ENCODE data around the gene MTNR1B.

Gene MTNR1B

DNA sequence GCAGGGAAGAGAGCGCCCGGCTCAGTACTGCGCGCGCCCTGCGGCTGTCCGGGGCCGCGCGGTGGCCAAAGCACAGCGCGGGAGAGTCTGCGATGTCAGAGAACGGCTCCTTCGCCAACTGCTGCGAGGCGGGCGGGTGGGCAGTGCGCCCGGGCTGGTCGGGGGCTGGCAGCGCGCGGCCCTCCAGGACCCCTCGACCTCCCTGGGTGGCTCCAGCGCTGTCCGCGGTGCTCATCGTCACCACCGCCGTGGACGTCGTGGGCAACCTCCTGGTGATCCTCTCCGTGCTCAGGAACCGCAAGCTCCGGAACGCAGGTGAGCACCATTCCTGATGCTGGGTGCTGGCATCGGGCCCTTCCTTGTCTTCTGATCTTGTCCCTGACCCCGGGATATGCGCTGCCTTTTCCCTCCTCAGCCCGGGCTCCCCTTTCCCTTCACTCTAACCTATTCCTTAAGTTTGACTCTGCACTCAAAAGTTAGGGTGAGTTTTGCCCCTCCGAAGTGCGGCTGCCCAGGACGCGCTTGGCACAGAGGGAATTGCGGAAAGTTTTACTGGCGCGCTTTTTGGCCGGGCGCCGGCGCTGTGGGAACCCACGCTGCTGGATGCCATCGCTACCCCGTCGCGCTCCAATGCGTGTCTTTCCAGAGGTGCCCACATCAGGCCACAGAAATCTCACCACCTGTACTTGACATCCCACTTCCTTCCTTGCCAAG is at the start of gene MTNR1B:
MTNR1B (plus strand) TSS at position 18 of the 714 bp plus-strand sequence; CDS start at position 93, 75 bp downstream.
- no peak for DNase-seq

DNA sequence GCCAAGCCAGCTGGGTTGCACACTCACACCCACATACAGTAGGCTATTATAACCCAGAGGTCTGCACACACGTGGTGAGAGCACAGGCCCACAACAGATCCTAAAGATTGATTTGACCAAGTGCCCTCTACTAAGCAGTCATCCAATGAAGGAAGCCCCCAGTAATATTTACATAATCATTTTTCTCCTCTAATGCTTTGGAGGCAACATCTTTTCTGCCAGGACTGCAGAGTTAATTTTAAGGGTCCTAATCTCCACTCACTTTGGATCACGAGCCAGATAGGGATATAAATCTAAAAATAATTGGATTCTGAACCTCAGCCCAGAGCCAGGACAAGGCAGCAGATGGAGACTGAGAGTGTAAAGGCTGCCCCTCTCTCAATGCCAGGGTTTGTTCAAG is 49.1 kb upstream of the MTNR1B start:
- DNase-seq, result peak; percentile 91

DNA sequence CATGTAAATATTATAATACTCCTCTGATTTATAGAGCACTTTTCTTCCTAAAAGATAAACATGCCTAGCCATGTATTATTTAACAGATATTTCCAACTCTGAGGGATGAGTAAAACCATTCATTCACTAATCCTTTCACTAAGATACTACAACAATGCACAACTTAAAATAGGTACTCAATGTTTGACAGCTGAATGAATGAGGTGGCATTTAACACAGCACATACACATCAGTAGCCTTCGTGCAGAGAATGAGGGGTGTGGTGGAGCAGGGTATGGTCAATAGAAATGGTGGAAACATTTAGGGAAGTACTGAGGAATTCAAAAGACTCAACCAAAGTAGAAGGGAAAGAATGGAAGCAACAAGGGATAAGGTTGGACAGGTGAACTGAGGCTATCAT is 46.7 kb upstream of the MTNR1B start:
- DNase-seq, result no peak

DNA sequence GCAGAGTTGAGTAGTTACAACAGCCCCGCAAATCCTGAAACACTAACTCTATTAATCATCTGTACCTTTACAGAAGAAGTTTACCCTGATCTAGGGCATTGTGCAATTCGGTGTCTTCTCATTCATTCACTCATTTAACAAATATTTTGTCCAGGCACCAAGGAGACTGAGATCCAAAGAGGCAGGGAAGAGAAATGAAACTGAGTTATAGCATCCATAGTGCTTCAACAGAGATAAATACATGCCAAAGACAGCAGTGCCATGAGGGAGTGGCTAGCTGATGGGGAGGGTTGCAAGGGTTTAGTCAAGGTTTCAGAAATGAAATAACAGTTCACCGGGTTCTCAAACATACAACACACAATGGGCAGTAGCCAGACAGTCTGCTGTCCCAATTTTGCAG is 40.2 kb upstream of the MTNR1B start:
- DNase-seq, result no peak

DNA sequence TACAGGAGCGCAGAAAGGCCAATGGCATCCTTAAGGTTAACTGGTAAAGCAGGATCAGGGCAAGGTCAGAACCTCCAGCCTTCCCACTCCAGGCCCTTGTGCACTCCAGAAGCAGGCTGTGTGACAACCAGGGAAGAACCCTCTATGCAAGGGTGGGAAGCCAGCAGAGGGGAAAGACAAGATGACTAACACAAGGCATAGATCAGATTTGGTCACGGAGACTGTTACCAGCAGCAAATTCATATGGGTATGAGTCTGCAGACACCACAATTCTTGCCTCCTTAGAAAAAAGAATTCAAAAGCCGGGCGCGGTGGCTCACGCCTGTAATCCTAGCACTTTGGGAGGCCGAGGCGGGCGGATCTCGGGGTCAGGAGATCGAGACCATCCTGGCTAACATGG is 39.8 kb upstream of the MTNR1B start:
- no peak for DNase-seq

DNA sequence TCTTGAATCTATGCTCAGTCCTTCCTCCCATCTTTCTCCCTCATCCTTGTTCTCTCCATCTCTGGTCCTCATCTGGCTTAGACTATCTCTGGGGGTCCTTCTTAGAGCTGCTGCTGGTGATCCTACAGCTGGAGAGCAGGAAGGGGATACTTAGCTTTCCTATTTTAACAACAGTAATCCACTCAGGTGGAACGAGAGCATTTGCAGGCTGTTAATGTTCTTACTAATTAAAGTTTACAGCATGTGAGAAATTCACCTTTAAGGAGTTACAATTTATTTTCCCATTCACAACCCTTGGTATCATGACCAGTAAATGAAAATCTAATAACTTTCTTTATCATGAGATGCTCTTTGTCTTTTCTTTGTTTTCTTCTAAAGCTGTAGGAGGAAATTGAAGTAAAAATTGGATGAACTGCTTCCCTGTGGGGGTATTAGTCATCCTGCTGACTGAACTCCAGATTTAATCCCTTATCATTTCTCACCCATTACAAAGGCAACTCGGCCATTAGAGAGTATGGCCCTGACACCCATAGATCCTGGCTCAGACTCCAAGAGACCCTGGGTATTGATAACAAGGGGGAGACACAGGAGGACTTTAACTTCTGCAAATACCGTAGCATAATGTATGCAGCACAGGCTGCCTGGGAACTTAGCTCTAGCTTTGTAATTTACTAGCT is 37.6 kb upstream of the MTNR1B start:
- peak; percentile 69 for DNase-seq

DNA sequence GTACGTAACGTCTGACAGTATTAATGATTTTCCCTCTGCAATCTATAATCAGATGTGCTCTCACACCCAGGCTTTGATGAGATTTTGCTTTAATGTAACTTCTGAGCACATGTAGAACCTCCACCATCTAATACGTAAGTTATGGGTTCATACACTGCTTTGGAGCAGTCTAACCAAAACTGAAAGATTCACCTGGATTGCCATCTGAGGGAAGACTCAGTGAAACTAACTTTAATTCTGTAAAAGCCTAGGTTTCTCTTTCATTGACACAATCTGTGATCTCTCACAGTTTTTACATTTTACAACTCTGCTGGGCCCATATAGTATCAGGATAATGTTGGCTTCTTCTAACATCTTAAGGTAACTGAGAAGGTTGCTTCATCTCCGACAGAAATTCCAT is 30.1 kb upstream of the MTNR1B start:
- no peak for DNase-seq

DNA sequence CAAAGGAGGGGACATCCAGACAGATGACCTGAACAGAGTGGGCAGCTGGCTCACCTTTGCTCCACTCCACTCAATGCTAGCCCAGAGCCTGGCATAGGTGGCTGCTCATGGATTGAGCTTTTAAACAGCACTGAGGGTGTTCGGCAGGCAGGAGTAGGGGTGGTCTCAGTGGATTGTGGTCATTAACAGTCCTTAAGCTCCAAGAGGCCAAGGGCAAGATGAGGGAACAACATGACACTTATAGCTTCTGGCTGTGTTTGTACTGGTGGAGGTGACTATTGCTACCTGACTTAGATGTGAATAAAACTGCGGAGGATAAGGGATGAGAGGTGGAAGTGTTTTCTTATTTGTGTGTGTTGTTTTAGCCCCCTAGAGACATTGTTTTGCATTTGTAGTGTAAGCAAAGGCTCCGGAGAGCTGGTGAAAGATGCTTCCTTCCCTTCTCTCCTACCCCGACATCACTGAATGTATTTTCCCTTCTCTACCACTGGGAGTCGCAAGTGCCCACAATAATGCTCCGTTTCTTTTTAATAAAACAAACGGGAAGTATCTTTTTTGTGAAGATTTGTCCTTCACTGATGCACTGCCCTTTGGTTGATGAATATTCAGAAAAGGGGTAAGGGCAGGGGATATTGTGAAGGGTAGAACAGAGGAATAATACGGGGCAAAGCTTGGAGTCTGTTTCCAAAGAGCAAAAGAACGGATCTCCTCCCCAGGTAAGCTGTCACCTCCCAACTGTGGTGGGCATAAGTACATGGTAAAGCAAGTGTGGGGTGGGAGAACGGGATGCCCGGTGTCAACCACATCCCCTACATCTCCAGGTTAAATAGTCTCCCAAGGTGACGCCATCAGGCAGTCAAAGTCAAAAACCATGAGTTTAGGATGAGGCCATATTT is 27.5 kb upstream of the MTNR1B start:
- DNase-seq, result peak; percentile 11

DNA sequence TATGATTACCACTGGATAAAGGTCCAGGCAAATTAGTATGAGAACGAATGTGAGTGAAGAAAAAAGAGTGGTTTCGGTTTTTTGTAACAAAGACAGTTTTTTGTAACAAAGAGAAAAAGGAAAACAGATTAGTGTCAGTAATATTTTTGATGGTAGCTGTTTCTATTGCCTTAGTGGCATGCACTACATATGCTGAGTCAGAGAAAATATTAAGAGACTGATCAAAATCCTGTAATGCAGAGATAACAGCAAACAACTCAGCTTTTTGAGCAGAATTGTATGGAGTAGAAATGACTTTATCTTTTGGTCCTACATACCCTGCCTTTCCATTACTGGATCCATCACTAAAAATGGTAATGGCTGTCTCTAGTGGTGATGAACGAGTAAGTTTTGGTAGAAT is 22.7 kb upstream of the MTNR1B start:
- DNase-seq, result no peak

DNA sequence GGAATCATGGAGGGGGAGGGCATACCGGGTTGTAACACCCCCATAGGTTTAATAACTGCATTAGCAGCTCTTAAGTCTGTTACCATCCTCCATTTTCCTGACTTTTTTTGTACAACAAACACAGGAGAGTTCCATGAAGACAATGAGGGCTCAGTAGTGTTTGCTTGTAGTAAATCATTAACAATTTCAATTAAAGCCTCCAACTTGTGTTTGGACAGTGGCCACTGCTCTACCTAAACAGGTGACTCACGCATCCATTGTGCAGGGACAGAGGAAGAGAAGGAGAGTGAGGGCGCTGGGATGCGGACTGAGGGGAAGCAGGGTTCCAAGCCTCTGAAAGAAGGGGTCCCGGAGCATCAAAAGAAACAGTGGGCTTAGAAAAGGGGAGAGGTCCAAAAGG is 21.3 kb upstream of the MTNR1B start:
- DNase-seq, result no peak

DNA sequence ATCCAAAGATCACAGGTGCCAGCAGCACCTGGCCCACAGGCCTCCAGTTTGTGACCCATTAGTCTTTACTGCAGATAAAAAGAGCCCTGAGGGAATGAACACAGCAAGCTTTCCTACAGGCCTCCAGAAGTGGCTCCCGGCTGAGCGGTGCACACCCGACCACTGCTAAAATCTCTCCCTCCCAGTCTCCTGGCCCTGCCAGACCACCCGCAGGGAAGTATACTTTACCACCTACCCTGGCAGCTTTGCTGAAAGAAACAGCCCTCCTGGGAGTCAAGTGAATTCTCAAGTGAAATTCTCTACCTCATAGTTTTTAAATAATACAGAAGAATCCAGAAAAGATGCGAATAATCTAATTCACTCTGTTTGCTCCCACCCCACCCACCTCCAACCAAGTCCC is 15.4 kb upstream of the MTNR1B start:
- no peak for DNase-seq

DNA sequence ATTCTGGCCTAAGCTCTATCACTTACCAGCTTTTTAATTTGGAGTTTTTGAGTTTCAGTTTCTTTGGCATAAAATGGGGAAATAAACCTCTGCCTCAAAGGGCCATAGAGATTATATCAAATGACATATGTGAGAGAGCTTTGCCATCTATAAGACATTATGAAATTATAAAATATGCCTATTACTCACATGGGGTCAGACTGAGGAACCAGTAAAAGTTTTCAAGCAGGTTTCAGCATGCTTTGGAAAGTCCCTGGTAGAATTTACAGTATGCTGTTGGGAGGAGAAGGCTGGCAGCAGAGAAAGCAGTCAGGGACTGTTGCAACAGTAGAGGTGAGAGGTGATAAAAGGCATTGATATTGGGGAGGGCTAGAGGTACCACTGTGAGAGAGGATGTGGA is 13.6 kb upstream of the MTNR1B start:
- no peak for DNase-seq

DNA sequence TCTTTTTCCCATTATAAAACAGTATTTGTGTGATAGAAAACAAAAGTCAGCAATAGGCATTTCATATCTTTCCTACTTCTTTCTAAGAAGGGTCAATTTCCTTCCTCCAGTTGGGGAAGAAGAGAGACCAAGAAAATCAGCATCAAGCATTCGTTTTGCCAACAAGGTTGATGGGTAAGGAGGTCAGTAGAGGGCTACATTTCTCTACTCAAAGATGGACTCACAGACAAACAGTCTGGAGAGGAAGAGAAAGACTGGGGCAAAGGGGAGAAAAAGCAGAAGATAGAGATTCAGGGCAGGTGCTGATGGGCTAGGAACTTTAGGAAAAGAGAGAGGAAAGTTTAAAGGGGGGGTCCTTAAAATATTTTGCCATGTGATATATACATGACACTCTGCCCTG is 8.6 kb upstream of the MTNR1B start:
- no peak for DNase-seq

DNA sequence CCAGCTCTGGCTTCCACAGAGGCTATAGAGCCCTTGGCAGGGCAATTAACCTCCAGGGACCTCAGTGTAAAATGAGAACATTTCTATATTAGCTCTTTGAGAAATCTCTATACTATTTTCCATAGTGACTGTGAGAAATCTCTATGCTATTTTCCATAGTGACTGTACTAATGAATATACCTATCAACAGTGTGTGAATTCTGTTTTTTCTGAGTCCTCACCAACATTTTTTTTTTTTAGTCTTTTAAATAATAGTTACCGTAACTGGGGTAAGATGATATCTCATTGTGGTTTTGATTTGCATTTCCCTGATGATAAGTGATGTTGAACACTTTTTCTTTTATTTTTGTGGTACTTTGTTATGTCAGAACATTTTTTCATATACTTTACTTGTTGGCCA is 7.0 kb upstream of the MTNR1B start:
- DNase-seq, result no peak

DNA sequence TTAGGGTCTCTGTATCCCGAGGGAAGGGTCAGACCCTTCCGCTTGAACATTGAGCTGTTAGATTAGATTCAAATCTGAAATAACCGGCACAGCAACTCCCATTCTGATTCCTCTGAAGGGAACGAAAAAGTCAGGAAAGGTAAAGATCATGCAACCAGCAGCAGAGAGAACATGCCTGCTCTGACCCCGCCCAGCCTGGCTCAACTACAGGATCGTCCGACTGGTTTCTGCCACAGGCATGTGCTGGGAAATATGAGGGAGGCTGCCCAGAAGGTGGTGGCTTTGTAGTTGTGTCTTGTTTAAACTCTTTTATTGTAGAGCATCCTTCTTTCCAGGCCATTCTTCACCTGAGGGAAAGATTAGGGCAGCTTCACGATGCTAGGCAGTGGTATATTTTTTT is 5.0 kb upstream of the MTNR1B start:
- DNase-seq, result no peak

DNA sequence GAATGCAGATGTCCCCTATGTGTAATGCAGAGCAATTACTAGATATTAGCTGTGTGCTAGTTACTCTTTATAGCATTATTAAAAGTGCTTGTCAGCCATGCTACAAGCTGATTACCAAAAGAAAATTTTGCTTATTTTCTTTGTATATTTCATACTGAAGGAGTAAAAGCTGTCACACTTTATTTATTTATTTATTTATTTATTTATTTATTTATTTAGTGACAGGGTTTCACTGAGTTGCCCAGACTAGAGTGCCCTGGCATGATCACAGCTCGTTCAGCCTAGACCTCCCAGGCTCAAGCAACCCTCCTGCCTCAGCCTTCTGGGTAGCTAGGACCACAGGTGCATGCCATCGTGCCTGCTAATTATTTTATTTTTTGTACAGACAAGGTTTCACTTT is 4.3 kb upstream of the MTNR1B start:
- no peak for DNase-seq

DNA sequence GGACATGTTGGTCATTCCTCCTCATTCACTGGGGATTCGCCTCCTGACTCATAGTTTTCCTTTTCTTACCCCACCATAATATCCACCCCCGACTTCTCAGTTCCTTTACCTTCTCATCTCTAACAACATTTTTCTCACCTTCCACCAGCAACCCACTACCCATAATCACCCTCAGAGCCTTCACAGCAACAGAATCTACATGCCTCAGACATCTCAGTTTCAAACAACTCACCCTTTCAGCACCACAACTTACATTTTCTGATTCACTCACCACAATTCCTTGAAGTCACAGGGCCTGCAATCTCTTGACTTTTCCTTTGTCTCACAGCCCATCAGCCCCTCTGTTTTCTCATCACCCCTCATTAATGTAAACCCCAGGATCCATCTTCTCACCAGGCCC is 2.3 kb upstream of the MTNR1B start:
- no peak for DNase-seq

DNA sequence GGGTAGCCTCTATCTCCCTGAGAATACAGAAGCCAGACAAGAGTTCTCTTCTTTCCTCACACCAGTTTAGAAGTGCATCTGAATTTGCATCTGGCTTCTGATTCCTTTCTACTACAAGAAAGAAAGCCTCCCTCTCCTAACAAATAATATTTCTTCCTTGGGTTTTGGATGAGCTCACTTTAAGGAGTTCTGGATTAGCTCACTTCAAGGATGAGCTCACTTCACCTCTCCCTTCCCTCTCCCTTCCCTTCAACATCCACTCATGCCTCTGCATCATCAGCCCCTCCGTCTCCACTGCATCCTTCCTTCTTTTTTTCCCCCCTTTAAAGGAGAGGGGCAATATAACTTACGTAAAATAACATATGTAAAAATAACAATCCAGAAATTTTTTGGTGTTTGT is 1.6 kb upstream of the MTNR1B start:
- no peak for DNase-seq

DNA sequence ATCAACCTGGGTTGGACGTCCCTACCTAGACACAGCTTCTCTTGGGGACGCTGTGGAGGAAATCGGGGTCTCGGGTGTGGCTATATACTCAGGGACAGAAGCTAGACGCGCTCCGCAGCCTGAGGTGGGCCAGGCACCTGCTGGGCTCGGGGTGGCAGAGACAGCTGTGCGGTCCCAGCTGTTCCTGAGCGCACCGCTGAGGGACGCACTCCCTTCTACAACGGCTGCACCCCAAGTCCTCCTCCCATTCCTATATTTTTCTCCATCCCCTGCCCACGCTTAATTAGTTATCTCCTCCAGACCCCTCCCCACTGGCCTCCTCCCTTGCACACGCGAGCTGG is 188 bp upstream of the MTNR1B start:
- DNase-seq, result no peak

DNA sequence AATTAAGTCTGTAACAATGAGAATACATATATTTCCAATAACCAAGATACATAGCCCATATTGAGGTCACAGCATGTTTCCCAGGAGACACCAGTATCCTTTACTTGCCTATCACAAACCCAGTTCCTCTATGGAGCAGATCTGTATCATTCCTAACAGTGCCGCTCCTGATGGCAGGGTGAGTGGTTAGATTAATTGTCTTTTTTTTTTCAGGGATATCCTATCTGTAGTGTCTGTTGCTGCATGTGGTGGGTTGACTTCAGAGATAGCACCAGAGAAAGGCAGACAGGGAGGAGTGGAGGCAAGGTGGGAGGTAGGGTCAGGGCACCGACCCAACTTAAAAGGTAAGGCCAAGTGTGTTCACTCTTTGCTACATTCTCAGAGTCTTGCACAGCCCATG is 2.8 kb downstream of the MTNR1B start:
- DNase-seq, result no peak

DNA sequence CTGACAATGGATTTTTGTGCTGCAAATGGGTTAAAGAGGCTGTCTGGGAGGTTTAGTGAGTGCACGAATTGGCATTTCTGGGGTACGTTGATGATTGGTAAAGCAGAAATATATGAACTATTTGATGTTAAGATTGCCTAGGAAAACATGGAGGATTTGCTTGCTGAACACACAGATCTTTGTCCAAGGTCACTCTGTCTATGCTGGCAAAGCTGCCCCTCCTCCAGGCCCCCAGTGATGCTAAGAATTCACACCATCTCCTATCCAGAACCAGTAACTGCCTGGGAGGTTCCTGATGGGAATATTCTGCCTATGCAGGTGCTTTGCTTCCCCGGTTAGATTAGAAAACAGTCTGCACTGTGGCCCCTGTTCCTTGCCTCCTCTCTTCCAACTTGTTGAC is 5.8 kb downstream of the MTNR1B start:
- DNase-seq, result peak; percentile 9

DNA sequence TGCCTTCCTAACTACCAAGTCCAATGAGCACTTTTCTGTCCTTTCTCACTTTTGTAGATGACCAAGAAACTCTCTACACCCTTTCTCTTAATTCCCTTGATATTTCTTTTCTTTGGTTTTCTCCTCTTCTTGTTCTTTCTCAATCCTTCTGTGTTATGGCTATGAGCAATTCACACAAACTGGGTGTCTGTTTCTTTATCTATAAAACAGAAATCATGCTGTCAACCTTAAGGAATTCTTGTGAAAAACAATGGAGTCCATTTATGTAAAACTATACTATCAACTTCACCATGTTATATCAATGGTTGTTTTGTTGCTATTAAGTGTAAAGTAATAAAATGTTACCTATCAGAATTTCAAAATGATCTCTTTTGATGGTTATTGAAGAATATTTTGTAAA is 7.2 kb downstream of the MTNR1B start:
- no peak for DNase-seq

DNA sequence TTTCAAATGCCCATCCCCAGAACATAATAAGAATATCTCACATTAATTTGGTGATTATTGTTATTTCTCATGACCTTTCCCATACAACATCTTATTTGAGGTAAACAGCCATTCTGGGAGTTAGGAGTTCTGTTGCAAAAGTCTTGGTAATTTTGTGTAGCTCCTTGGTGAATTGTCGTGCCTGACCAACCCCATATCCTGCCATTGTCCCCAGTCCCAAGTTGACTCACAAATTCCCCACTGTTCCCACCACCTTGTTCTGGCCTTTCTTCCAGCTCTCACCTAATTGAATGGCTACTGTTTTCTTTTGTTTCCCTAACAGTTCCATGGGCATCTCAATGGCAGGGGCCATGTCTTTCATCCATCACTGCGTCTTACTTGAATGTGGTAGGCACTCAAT is 8.0 kb downstream of the MTNR1B start:
- no peak for DNase-seq
